GM18861 (cell line): ENCODE data around the gene PCMTD2.
"Not testable (repeated sequence)": the region's sequence is repeated elsewhere in the genome, so short reads cannot be mapped to it uniquely, and the experiment has no call there.

Source experiments
- ATAC-seq: cut with Tn5 transposase; IDR thresholded peaks from one replicate; pipeline ENCODE4 v1.9.1; 2021; ENCODE audit not compliant: unreplicated experiment

PCMTD2 gene

DNA sequence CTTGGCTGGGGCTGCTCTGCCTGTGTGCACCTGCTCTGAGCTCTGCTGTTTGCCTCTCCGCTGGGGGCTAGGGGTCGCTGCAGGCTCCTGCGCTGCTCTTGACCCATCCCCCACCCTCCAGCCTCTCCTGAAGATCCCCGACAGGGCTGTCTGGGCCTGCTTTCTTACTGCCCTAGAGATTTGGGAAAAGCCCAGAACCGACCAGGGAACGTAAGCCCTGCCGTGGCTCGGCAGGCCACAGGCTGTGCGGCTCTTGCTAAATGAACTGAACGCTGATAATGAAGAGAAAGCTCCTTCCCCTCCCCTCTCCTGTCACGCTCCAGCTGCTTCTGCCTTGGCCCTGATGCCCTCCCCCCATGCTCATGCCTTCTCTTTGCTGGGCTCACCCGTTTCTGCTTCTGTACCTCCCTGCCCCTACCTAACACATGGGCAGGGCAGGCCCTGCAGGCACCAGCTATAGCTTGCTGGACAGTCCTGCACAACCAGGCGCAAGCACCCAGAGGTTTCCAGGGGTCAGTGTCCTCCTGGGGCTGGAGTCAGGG, 32.0 kb upstream of the PCMTD2 start:
- no peak for ATAC-seq

DNA sequence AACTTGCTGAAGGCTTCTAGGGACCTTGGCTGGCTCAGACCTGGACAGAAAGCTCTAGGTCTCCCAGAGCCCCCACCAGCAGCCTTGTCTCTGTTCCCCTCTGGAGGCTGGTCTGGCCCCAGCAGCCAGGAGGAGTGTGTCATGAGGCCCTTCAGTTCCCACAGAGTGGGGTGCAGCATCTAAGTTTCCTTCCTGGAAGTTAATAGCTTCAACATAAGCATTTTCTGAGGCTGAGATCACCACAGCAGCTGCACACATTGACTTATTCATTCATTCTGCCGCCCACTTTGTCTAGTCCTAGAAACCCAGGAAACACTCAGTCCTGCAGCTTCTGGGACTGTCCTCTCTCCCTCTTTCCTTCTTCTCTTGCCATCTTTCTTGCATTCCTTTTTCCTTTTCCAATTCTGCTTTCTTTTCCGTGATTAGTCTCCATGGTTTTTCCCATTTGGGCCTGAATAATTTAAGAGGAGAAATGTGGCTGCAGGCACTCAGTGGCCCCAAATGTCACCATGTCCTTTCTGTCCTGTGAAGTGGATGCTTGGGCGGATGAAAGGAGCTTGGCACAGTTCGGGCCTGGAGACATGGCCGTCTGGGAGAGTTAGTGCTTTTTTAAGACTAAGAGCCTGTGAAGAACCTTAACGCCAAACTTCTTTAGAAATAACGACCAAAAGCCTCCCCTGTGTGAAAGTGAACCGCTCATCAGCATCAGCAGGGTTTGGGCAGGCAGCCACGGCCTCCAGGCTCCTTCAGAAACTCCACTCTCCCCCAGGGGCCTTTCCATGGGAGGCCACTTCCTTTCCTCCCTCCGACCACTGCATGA, 31.0 kb upstream of the PCMTD2 start:
- no peak for ATAC-seq

DNA sequence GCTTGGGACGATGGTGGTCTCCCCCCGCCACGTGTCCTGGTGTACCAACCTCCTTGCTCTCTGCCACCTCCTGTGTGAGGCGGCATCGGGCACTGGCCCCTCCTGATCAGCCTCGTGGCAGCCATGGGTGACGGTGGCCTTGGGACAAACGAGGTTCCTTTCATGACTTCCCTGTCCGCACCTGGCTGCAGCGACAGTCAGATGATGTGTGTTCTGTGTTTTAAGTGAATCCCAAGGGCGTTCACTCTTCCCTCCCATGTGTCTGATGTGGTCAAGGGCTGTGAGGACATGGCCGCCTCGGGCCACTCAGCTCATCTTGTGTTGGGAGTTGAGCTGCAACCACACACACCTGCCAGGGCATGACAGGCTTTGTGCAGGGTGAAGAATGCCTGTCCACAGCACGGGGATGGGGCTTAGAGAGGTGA, 30.4 kb upstream of the PCMTD2 start:
- ATAC-seq, result no peak

DNA sequence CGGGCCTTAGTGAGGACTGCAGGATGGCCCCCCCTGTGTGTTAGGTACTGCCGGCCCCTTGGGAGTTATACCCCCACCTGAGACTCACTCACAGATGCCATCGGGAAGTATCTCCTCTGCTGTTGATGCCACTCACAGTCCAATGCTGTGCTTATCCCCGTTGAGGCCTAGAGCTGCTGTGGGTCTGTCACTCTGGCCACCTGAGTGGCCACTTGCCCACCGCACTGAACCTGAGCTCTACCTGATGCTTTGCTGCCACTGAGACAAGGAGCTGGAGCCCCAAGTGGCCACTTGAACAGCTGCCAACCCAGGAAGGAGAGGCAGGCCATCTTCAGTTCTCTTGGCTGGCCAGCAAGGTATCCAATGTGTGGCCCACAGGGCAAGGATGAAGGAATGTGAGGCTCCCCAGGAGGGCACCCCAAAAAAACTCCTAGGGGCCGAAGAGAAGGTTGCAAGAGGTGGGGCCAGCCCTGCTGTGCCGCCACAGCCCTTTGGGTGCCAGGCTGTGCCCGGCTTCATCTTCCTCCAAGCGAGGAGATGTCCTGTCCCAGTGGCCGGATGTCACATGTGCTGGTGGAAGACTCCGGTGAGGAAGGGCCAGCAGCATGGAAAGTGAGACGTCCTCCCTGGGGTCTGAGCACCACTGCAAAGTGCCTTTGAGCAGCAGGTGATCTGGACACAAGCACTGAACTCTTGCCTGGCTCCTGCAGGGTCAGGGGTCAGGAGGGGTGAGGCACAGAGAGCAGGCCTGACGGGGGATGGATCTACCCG, 29.5 kb upstream of the PCMTD2 start:
- no peak for ATAC-seq

DNA sequence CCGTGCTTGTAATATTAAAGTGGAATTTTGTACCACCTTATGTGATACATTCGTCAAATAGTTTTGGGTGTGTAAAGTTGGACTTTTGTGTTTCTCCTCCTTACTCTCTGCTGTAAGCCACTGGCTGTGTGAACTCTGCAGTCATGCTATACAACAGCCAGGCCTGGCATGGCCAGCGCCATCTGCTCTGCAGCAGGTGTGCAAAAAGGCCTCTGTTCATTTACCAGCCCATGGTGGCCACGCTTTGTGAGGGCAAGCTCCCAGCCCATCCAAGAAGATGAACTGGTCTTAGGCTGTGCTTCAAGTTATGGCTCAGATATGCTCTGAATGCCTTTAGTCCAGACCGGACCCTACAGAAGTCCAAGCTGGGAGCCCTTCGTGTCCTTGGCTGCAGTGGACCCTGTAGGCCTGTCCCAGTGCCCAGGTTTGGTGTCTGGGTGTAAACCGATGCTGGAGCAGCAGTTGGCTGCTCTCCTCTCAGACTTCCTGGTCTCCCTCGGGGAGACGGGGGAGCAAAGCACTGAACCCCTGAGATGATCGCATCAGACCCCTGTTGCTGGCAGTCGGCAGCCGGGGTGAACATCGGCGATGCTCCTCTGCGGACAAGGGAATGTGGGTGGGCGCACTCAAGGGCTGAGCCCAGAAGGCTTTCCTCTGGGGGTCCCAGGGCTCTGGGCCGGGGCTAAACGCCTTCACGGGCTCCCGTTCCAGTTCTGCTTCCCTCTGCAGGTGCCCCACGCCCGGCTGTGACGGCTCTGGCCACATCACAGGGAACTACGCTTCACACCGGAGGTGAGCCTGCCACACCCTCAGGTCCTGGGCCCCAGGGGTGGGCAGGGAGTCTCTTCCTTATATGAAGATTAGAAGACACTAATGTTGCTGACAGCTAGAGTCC, 28.6 kb upstream of the PCMTD2 start:
- ATAC-seq, result no peak

DNA sequence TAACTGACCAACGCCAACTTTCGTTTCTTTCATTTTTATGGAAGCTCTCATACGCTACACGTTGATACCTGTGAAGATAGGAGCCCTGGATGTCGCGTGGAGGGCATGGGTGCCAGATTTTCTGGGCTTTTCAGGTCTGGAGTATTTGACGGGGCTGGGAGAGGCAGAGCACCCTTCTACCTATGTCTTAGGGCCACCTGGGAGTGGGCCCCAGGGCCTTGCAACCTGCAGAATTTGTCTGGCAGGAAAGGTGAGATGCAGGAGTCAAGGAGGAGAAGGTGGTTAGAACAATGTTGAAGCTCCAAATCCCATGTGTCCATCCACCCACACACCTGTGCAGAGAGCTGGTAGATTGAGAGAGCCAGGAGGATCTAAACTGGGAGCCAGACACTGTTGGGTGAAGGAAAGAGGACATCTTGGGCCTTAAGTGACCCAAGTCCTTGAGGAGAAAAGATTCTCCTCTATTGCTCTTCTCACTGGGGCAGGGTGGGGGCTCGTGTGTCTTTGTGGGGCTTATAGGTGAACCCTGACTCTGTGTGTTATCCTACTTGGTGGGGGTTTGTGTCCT, 27.4 kb upstream of the PCMTD2 start:
- ATAC-seq, result no peak

DNA sequence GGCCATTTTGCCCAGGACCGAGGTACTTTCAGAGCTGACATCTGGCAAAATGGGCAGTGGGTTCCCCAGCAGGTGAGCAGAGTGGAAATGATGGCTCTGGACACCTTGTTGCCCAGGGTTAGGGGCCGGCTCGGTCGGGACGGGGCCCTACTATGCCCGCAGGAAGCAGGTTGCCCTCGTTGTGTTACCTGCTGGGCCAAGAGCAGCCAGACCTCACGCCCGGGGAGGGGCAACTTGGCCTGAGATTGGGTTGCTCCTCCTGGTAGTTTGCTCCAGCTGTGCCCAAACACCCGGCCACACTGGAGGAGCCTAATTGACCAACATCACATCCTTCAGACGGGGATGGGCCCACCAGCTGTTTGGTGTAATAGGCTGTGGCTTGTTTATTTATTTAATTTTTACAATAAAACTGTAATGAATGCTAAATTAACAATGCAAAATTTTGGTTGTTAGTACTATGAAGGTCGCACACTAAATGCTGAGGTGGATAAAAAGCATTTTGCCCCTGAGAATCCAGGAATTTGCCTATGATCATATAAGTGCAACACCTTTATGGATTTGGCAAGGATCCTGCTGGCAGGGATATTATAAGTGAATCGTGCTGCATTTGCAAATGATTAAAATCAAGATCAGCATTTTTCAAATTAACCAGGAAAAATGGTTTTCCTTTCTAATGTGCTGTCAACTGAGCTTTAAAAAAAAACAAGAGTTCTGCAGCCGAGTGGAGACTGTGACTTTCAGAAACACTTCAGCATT, 26.6 kb upstream of the PCMTD2 start:
- no peak for ATAC-seq

DNA sequence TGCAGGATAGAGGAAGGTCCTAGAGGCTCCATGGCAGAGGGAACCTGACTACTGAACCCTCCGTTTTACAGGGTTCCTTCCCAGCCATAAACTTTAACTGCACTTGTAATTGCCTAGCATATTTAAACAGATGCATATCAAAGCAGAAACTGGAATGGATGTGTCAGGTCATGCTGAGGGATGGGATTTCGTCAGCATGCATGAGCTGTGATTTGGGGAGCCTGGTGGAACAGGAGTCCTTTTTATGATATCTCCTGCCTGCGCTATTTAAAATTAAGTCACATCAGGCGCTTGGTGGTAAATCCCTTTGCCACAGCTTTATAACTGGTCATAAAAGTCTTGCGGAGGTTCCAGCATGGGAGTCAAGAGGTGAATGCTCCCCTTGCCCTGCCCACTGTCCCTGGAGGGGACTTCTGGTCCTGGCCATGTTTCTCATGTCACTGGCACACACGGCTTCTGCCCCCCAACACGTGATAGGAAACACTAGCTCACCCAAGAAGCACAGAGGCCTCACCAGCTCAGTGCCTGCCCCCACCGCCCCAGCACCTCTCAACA, 26.0 kb upstream of the PCMTD2 start:
- no peak for ATAC-seq

DNA sequence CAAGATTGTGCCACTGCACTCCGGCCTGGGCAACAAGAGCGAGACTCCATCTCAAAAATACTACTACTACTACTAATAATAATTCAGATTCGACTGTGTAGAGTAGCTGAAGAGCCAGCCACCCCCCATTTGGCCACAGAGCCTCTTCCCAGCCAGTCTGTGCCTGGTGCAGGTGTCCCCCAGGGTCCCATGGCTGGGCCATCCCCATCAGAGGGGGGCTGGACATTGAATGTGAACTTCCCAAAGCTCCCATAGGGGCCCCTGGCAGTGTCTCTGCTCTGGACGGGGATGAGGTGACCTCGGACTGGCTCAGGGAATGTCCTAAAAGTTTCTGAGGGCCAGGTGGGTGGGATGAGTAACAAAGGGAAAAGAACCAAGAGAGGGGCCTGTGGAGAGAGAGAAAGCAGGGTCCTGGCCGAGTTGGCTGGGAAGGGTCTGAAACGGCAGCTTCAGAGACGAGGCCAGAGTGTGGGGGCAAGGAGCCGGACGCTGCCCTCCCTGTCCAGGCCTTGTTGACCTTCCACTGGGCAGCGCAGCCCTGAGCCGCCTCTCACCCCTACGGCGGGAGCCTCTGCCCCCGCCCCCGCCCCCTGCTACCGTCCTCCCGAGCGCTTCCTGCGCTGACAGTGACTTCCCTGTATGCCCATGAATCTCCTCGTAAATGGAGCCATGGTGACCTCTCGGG, 24.9 kb upstream of the PCMTD2 start:
- ATAC-seq, result no peak

DNA sequence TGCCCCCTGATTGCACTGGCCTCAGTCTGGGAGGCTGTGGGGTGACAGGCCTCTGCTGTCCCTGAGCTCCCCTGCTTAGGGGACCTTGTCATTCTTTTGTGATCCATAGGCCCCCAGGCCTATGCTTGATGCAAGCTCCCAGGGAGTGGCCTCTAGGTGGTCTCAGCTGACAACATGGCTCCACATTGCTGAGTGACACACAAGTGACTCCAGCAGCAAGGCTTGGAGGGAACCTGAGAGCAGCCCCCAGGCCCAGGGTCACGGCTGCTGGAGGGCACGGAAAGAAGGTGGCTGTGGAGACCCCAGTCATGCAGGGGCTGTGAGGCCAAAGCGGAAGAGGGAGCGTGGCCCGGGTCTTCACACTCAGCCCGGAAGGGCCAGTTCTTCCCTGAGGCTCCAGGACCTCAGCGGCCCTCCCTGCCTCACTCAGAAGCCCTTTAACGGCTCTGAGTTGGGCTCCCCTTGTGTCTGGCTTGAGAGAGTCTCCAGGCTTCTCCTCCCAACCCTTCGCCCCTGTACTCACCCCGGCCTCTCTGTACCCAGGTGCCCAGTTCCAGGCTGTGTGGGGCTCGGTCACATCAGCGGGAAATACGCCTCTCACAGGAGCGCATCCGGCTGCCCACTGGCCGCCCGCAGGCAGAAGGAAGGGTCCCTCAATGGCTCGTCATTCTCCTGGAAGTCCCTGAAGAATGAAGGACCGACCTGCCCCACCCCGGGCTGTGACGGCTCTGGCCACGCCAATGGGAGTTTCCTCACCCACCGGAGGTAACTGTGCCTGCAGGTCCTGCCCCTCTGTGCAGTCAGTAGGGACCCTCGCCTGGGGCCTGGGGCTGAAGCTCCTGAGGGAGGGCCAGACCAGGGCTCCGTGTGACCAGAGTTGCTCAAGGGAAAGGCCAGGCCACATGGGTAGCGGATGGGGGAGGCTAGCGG, 23.7 kb upstream of the PCMTD2 start:
- ATAC-seq, result no peak

DNA sequence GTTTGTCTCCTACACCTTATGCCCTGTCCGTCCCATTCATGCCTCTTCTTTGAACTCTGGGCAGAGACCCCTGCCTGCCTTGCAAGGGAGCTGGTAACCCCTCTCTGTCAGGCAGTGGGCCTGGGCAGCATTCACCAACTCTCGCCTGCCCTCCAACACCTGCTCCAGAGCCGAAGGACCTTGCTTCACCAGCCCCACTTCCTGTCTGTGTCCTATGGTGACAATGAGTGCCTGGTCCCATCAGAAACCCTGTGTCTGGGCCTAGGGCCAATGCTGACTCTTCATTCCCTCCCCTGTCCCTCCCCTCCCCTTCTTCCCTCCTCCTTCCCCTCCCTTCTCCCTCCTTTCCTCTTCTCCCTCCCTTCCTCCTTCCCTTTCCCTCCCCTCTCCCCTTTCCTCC, 22.8 kb upstream of the PCMTD2 start:
- no peak for ATAC-seq

DNA sequence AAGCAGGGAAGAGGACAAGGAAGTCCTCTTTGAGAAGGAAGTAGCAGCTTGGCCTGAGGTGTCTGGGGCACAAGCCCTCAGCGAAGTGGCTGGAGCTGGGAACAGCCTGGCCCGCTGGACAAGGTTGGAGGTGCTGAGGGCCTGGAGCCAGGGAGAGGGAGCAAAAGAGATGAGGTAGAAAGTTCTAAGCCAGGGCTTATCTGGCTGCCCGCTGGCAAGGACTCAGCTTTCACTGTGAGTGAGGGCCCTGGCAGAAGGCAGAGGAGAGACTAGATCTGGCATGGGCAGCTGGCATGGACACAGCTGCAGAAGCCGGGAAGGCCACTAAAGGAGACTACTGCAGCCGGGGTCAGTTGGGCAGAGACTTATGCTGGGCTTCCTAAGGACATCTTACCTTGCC, 21.8 kb upstream of the PCMTD2 start:
- no peak for ATAC-seq

DNA sequence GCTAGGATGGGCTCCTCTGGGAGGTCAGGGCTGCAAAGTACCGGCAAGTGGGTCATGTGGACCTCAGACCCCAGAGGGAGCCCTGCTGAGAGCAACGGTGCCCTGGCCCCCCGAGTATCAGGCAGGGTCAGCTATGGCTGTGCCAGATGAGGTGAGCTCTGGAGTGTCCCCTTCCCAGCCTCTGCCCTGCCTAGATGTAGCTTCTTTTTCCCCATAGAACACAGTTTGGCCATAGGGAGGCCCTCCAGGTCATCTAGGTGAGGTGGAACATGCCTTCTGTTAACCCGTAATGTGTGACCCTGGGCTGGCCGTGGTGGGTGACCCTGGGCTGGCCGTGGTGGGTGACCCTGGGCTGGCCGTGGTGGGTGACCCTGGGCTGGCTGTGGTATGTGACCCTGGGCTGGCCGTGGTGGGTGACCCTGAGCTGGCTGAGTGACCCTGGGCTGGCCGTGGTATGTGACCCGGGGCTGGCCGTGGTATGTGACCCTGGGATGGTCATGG, 21.2 kb upstream of the PCMTD2 start:
- no peak for ATAC-seq

DNA sequence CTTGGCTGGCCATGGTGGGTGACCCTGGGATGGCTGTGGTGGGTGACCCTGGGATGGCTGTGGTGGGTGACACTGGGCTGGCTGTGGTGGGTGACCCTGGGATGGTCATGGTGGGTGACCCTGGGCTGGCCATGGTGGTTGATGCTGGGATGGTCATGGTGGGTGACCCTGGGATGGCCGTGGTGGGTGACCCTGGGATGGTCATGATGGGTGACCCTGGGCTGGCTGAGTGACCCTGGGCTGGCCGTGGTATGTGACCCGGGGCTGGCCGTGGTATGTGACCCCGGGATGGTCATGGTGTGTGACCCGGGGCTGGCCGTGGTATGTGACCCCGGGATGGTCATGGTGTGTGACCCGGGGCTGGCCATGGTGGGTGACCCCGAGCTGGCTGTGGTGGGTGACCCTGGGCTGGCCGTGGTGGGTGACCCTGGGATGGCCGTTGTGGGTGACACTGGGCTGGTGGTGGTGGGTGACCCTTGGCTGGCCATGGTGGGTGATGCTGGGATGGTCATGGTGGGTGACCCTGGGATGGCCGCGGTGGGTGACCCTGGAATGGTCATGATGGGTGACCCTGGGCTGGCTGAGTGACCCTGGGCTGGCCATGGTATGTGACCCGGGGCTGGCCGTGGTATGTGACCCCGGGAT, 20.5 kb upstream of the PCMTD2 start:
- ATAC-seq, result not testable (repeated sequence)

DNA sequence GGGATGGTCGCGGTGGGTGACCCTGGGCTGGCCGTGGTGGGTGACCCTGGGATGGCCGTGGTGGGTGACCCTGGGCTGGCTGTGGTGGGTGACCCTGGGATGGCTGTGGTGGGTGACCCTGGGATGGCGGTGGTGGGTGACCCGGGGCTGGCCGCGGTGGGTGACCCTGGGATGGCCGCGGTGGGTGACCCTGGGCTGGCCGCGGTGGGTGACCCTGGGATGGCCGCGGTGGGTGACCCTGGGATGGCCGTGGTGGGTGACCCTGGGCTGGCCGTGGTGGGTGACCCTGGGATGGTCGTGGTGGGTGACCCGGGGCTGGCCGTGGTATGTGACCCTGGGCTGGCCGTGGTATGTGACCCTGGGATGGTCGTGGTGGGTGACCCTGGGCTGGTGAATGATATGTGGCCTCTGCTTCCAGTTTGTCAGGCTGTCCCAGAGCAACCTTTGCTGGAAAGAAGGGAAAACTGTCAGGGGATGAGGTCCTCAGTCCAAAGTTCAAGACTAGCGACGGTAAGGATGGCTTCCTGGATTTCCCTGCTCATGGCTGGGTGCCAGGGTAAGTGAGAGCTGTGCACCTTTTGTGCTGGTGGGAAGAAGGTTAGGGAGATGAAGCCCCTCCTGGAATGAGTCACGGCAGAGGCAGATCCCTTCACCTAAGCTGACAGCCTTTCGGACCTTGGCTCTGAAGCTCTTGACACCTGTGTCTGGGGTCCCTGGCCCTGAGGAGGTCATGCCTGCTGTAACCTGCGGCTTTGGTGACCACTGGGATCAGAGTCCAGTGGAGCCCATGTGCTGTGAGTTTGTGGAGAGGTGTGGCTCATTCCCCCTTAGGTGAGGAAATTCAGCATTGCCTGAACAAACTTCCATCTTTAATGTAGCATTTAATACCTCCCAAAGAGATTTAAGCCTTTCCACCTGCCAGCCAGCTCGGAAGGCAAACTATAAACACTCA, 19.1 kb upstream of the PCMTD2 start:
- no peak for ATAC-seq

DNA sequence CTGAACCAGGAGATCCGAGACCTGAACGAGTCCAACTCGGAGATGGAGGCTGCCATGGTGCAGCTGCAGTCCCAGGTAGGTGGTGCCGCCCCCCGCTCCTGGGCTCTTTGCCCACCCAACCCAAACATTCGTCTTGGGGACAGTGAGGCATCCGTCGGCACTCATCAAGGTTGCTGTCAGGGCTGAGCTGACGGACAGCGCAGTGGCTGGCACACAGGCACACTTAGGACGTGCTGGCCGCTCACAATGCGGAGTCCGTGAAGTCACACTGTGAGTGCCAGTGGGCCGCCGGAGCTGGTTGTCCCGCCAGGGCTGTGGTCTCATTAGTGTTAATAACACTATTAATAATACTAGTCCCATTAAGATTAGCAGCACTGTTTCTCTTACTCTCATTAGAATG, 18.2 kb upstream of the PCMTD2 start:
- no peak for ATAC-seq
